Thyroid gland (tissue), 4 donors: ENCODE data around the gene EPHA2. TPM values are rescaled to one million over a fixed set of nuclear protein-coding genes. Genes with fewer than 3 reads are reported as not detected.
A peak's percentile ranks its signal among the peaks of the same experiment; 100 is the strongest.

Experiments
- DNase-seq, 2 donors: peaks; one replicate each; pipeline ENCODE4 v3.0.0-alpha.2; 2019
- H3K27ac ChIP-seq, 3 donors: fragments of 200-600 bp; sonication (generic); 1 replicate in 2 of 3; 2 replicates in 1 of 3; pipeline ENCODE4 v1.5.1; 2016 to 2019; ENCODE audit warnings: mild to moderate bottlenecking in 1 of 3, moderate library complexity in 1 of 3
- H3K27me3 ChIP-seq: fragments of 200-600 bp; sonication (generic); one replicate; pipeline ENCODE4 v1.5.1; 2019
- H3K36me3 ChIP-seq, 2 donors: fragments of 200-600 bp; sonication (generic); one replicate each; pipeline ENCODE4 v1.5.1; 2016 to 2019
- H3K4me1 ChIP-seq, 2 donors: fragments of 200-600 bp; sonication (generic); one replicate each; pipeline ENCODE4 v1.5.1; 2017 to 2019
- H3K4me3 ChIP-seq, 3 donors: fragments of 200-600 bp; sonication (generic); replicated peaks in 1 of 3; 1 replicate in 2 of 3; 2 replicates in 1 of 3; pipeline ENCODE4 v1.5.1; 2016; ENCODE audit warnings: mild to moderate bottlenecking in 1 of 3
- H3K9me3 ChIP-seq: fragments of 200-600 bp; sonication (generic); one replicate; pipeline ENCODE4 v1.5.1; 2017
- POLR2A ChIP-seq, 2 donors: fragments of 450-650 bp; IDR thresholded peaks; one replicate each; pipeline ENCODE4 v1.6.1; 2017; ENCODE audit warnings: antibody characterized with exemption in 2 of 2, mild to moderate bottlenecking in 2 of 2, moderate library complexity in 1 of 2
- WGBS, 2 donors: methylation state at CpG; one replicate each; pipeline ENCODE4 v1.1.5; 2017; 5-methylcytosine and 5-hydroxymethylcytosine counted together
- intact Hi-C: fragments of 100-400 bp; cut with DNase I; formaldehyde crosslinking; loops from one replicate; pipeline ENCODE4 v1.15.1; 2023
- total RNA-seq, 4 donors: library from RNA; depleted of rRNA; stranded (reverse); fragments of >200 nt; gene quantifications; one replicate each; pipeline ENCODE4 v1.2.3, GENCODE V29; 2016
- TF ChIP-seq, protein P1 (sequence below), 6 experiments: fragments of 200-600 bp in 3 of 6; fragments of 450-650 bp in 3 of 6; sonication (generic) in 3 of 6; IDR thresholded peaks; one replicate each; pipeline ENCODE4 v1.5.1; 2016 to 2019; ENCODE audit warnings: antibody characterized with exemption in 6 of 6, mild to moderate bottlenecking in 2 of 6, inconsistent platforms in 1 of 6, moderate library complexity in 1 of 6

The EPHA2 gene
- total RNA-seq, 4 donors from 2014 or later: 22.3 to 53.2 (median 29.3) TPM

DNA sequence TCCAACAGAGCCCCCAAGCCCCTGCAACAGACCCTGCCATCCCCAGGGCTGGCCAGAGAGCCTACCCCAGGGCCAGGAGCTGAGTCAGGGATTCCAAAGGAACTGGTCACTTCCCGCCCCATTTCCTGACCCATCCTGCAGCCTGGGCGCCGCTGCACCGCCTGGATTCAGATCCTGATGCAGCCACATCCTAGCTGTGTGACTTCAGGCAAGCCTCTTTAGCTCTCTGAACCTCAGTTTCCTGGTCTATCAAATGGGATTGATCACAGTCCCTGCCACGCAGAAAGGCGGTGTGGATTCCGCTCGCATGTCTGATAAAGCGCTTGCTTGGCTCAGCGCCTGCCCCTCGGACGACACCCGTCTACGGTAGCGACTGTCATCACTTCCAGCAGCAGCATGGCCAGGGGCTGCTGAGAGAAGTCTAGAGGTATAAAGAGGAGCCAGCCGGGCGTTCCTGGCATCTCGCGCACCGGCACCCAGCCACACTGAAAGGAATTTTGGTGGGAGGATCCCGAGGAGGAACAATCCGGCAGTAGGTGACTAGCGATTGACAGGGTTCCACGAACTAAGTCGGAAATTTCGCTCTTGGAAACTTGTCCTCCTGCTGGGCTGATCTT, 10.1 kb downstream of the EPHA2 start:
- Histone ChIP-seq H3K27ac (peak overlapping the region; percentile 81 to 99 (median 98)), H3K4me1 (peaks cover 62 to 77% of the 10 kb centered on the region in 2 donors), H3K4me3 (peak overlapping the region in 2 of 3 donors; percentile 15 to 21), H3K9me3 (no peaks in the 10 kb centered on the region), H3K27me3 (no peaks in the 10 kb centered on the region), H3K36me3 (peaks cover 16 to 17% of the 10 kb centered on the region in 2 donors)
- intact Hi-C loops: no loop called here
- peak; percentile 84 to 87 for DNase-seq
- TF ChIP-seq POLR2A (IDR thresholded peaks at IDR 0.05): no peak
- TF ChIP-seq, protein P1, sequence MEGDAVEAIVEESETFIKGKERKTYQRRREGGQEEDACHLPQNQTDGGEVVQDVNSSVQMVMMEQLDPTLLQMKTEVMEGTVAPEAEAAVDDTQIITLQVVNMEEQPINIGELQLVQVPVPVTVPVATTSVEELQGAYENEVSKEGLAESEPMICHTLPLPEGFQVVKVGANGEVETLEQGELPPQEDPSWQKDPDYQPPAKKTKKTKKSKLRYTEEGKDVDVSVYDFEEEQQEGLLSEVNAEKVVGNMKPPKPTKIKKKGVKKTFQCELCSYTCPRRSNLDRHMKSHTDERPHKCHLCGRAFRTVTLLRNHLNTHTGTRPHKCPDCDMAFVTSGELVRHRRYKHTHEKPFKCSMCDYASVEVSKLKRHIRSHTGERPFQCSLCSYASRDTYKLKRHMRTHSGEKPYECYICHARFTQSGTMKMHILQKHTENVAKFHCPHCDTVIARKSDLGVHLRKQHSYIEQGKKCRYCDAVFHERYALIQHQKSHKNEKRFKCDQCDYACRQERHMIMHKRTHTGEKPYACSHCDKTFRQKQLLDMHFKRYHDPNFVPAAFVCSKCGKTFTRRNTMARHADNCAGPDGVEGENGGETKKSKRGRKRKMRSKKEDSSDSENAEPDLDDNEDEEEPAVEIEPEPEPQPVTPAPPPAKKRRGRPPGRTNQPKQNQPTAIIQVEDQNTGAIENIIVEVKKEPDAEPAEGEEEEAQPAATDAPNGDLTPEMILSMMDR (IDR thresholded peaks at IDR 0.05): no peak
- WGBS, 2 donors: 11 to 22% methylated on average over 19 to 26 of the region's 26 CpGs

DNA sequence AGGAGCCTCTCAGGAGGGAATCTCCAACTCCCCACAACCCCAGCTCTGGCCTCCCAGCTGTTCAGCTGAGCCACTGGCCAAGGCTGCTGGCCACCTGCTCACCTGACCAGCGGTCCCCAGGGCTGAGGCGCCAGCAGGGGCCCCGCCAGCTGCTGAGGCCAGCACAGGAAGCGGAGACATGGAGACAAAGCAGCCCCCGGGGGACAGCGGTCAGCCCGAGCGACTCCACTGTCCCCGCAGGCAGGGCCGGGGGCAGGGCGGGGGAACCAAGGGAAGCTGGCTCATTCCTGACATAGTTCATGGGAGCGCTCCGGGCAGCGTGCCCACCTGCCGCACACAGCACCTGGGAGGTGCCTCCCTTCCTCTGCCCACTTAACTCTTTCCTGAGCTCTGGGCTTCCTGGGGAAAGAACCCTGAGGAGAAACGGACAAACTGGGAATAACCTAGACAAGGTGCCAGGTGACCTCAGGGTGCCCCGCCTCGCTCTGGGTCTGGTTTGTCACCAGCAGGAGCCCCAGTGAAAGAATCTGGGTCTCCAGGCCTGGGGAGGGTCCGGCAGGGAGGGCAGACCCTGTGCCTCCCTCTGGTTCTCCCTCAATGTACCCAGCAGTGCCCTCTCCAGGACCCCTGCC, 10.7 kb downstream of the EPHA2 start:
- intact Hi-C loops: no loop called here
- Histone ChIP-seq H3K9me3 (no peaks in the 10 kb centered on the region), H3K4me1 (peaks cover 65 to 77% of the 10 kb centered on the region in 2 donors), H3K36me3 (peaks cover 16 to 17% of the 10 kb centered on the region in 2 donors), H3K27me3 (no peaks in the 10 kb centered on the region), H3K27ac (peak overlapping the region; percentile 81 to 99 (median 98)), H3K4me3 (peak overlapping the region in 1 of 3 donors; percentile 21)
- TF ChIP-seq, protein P1 (IDR thresholded peaks at IDR 0.05): no peak
- TF ChIP-seq POLR2A (IDR thresholded peaks at IDR 0.05): peak in 1 of 2 donors; percentile 69
- peak; percentile 99 for DNase-seq
- WGBS, 2 donors: 7 to 14% methylated on average over 14 to 15 of the region's 19 CpGs

GRCh38 chr1:16144325-16145029, 11.4 kb downstream of the EPHA2 start:
- peak overlapping the region in 1 of 3 donors; percentile 21 for H3K4me3 ChIP-seq
- H3K27me3 ChIP-seq: no peaks in the 10 kb centered on the region
- intact Hi-C loops: loop anchor here (5.0 kb wide), 1 partner anchor 33 kb away; no protein-coding TSS in a partner anchor
- peaks cover 69 to 80% of the 10 kb centered on the region in 2 donors for H3K4me1 ChIP-seq
- peak overlapping the region; percentile 81 to 99 (median 98) for H3K27ac ChIP-seq
- no peaks in the 10 kb centered on the region for H3K9me3 ChIP-seq
- WGBS, 2 donors: 34 to 71% methylated on average over 4 to 5 of the region's 8 CpGs
- peaks cover 12 to 16% of the 10 kb centered on the region in 2 donors for H3K36me3 ChIP-seq
- DNase-seq: no peak
- TF ChIP-seq, protein P1 (IDR thresholded peaks at IDR 0.05): no peak
- no peak for TF ChIP-seq POLR2A (IDR thresholded peaks at IDR 0.05)

GRCh38 chr1:16143566-16144324, 12.1 kb downstream of the EPHA2 start:
- H3K27ac ChIP-seq: peak overlapping the region; percentile 81 to 99 (median 98)
- peaks cover 8 to 13% of the 10 kb centered on the region in 2 donors for H3K36me3 ChIP-seq
- peak; percentile 85 to 88 for DNase-seq
- intact Hi-C loops: loop anchor here (5.0 kb wide), 1 partner anchor 34 kb away; no protein-coding TSS in a partner anchor
- WGBS, 2 donors: 16 to 41% methylated on average over 12 to 15 of the region's 18 CpGs
- no peaks in the 10 kb centered on the region for H3K27me3 ChIP-seq
- peaks cover 73 to 88% of the 10 kb centered on the region in 2 donors for H3K4me1 ChIP-seq
- H3K4me3 ChIP-seq: peak overlapping the region in 1 of 3 donors; percentile 4
- no peaks in the 10 kb centered on the region for H3K9me3 ChIP-seq
- TF ChIP-seq, protein P1 (IDR thresholded peaks at IDR 0.05): no peak
- TF ChIP-seq POLR2A (IDR thresholded peaks at IDR 0.05): peak in 1 of 2 donors; percentile 60
